Adrenal gland (tissue), 5 donors: Measurements from ENCODE around the gene SH3BP4.

Source experiments
- POLR2A ChIP-seq, 2 donors: fragments of 450-650 bp; IDR thresholded peaks; one replicate each; pipeline ENCODE4 v1.6.1; 2017; ENCODE audit warnings: antibody characterized with exemption in 2 of 2, mild to moderate bottlenecking in 2 of 2, moderate library complexity in 1 of 2
- TF ChIP-seq, protein P1 (sequence below), 6 experiments: fragments of 450-650 bp in 4 of 6; fragments of 200-600 bp in 2 of 6; sonication (generic) in 1 of 6; IDR thresholded peaks; 1 replicate in 5 of 6; 2 replicates in 1 of 6; pipeline versions ENCODE4 v1.5.1 to v1.8.0; 2016 to 2021; ENCODE audit warnings: antibody characterized with exemption in 6 of 6, mild to moderate bottlenecking in 2 of 6, moderate library complexity in 1 of 6
- donor health status: DM: no; HTN: no; CAD: no.

DNA sequence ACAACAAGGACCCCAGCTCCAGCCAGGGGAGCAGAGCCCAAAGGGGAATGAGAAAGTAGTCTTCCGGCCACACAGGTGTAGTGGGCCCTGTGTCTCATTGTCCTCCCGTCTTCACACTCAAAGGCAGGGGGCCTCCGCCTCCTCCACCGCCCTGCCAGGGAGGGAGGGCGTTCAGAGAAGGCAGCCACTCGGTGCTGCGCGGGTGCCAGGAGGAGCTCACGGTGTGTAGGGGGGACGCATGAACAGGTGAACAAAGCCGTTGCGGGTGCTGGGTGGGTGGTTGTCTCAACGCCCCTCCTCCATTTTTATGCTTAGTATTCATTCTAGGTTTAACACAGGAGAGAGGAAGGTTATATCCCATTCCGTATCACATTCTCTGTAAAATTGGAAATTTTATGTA, 36.7 kb downstream of the SH3BP4 start:
- TF ChIP-seq, protein P1, sequence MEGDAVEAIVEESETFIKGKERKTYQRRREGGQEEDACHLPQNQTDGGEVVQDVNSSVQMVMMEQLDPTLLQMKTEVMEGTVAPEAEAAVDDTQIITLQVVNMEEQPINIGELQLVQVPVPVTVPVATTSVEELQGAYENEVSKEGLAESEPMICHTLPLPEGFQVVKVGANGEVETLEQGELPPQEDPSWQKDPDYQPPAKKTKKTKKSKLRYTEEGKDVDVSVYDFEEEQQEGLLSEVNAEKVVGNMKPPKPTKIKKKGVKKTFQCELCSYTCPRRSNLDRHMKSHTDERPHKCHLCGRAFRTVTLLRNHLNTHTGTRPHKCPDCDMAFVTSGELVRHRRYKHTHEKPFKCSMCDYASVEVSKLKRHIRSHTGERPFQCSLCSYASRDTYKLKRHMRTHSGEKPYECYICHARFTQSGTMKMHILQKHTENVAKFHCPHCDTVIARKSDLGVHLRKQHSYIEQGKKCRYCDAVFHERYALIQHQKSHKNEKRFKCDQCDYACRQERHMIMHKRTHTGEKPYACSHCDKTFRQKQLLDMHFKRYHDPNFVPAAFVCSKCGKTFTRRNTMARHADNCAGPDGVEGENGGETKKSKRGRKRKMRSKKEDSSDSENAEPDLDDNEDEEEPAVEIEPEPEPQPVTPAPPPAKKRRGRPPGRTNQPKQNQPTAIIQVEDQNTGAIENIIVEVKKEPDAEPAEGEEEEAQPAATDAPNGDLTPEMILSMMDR (IDR thresholded peaks at IDR 0.05) = no peak
- no peak for TF ChIP-seq POLR2A (IDR thresholded peaks at IDR 0.05)
